ENCODE results near the gene TRAM2. TPM values are rescaled to one million over a fixed set of nuclear protein-coding genes. Genes with fewer than 3 reads are reported as not detected.

TRAM2 gene
- total and polyA plus RNA-seq, 9 of the 15 experiments (the other 6 are each of a cell fraction or from before 2014, with no cell fraction given), result 2.6 to 13.3 (median 8.9) TPM

- TF ChIP-seq RBFOX2 (IDR thresholded peaks at IDR 0.05; ENCODE audit: low read depth, low read length) (peak; percentile 78), BRCA1 (IDR thresholded peaks at IDR 0.05) (no peak), BRCA1 (CRISPR knock-in tag; IDR thresholded peaks at IDR 0.05) (no peak), RHOXF2B (CRISPR knock-in tag; conservative IDR thresholded peaks at IDR 0.05) (no peak), POLR2AphosphoS2 (IDR thresholded peaks at IDR 0.05; ENCODE audit: low read length) (no peak), ZFP91 (CRISPR knock-in tag; IDR thresholded peaks at IDR 0.05) (no peak), TEAD2 (tag; IDR thresholded peaks at IDR 0.05) (no peak), CHD1 (IDR thresholded peaks at IDR 0.05; ENCODE audit: low read length) (peak; percentile 83), ESRRA (IDR thresholded peaks at IDR 0.05; ENCODE audit: borderline replicate concordance, low read depth) (no peak), TAF15 (IDR thresholded peaks at IDR 0.05; ENCODE audit: low read depth, low read length) (no peak), NFATC3 (IDR thresholded peaks at IDR 0.05) (no peak), CBFA2T2 (conservative IDR thresholded peaks at IDR 0.05) (no peak), MBD1 (CRISPR knock-in tag; IDR thresholded peaks at IDR 0.05) (no peak), ZNF175 (CRISPR knock-in tag; IDR thresholded peaks at IDR 0.05; ENCODE audit: low read depth) (peak; percentile 13; the same call in 1 of the 2 replicates), RBM22 (IDR thresholded peaks at IDR 0.05; ENCODE audit: low read depth, low read length, poor library complexity, severe bottlenecking) (no peak)
- TF ChIP-seq, protein P1, sequence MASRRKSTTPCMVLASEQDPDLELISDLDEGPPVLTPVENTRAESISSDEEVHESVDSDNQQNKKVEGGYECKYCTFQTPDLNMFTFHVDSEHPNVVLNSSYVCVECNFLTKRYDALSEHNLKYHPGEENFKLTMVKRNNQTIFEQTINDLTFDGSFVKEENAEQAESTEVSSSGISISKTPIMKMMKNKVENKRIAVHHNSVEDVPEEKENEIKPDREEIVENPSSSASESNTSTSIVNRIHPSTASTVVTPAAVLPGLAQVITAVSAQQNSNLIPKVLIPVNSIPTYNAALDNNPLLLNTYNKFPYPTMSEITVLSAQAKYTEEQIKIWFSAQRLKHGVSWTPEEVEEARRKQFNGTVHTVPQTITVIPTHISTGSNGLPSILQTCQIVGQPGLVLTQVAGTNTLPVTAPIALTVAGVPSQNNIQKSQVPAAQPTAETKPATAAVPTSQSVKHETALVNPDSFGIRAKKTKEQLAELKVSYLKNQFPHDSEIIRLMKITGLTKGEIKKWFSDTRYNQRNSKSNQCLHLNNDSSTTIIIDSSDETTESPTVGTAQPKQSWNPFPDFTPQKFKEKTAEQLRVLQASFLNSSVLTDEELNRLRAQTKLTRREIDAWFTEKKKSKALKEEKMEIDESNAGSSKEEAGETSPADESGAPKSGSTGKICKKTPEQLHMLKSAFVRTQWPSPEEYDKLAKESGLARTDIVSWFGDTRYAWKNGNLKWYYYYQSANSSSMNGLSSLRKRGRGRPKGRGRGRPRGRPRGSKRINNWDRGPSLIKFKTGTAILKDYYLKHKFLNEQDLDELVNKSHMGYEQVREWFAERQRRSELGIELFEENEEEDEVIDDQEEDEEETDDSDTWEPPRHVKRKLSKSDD (conservative IDR thresholded peaks at IDR 0.05; ENCODE audit: low read length), result no peak
- TF ChIP-seq, protein P2, sequence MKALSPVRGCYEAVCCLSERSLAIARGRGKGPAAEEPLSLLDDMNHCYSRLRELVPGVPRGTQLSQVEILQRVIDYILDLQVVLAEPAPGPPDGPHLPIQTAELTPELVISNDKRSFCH (CRISPR knock-in tag; IDR thresholded peaks at IDR 0.05), result no peak
- TF ChIP-seq, protein P2 (tag; IDR thresholded peaks at IDR 0.05), result peak; percentile 83
- TF ChIP-seq, protein P3, sequence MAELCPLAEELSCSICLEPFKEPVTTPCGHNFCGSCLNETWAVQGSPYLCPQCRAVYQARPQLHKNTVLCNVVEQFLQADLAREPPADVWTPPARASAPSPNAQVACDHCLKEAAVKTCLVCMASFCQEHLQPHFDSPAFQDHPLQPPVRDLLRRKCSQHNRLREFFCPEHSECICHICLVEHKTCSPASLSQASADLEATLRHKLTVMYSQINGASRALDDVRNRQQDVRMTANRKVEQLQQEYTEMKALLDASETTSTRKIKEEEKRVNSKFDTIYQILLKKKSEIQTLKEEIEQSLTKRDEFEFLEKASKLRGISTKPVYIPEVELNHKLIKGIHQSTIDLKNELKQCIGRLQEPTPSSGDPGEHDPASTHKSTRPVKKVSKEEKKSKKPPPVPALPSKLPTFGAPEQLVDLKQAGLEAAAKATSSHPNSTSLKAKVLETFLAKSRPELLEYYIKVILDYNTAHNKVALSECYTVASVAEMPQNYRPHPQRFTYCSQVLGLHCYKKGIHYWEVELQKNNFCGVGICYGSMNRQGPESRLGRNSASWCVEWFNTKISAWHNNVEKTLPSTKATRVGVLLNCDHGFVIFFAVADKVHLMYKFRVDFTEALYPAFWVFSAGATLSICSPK (IDR thresholded peaks at IDR 0.05; ENCODE audit: borderline replicate concordance), result no peak
Measured at GRCh38 chr6:52576392-52577021, 353 bp downstream of the TRAM2 start (continued).
